IPS-18c (cell line): Measurements from ENCODE around the gene ABHD12.

ENCODE experiments used
- H3K4me3 ChIP-seq: 2 replicates; pipeline ENCODE4 v1.7.0; 2013; ENCODE audit warnings: low read depth, mild to moderate bottlenecking, low read length, moderate library complexity; ENCODE audit not compliant: insufficient read depth
- H3K9me3 ChIP-seq: one replicate; pipeline ENCODE4 v1.6.1; 2013; ENCODE audit warnings: mild to moderate bottlenecking, low read length, moderate library complexity; ENCODE audit not compliant: control insufficient read depth, insufficient read depth

Gene ABHD12

DNA sequence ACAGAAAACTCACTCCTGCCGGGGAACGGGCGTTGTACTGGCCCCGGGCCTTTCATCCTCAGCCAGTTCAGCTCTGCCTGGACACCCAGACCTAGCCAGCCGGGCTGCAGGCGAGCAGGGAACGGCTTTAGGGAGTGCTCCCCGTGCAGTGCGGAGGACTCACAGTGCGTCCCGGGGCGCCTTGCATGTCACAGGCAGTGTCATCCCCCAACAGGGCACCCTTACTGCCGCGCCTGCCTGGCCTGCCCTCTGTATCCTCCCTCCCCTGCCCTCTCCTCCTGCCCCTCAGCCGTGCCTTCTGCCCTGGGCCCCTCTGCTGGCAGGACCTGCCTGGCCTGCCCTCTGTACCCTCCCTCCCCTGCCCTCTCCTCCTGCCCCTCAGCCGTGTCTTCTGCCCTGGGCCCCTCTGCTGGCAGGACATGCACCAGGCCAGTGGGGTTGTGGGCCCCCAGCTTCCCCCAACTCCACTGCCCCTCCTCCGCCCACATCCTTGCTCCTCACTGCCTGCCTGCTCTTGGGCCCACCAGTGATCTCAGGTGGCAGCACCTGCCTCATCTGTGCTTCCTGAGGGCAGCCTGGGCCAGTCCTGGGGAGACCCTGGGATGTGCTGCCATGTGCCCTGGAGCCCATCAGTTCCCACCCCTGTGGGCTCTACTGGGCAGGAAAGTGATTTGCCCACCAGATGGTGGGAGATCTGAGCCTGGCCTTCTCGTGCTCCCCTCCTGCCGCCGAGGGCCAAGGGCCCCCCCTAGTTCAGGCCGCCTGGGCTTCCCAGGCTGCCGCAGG, 99.8 kb downstream of the ABHD12 start:
- H3K4me3 ChIP-seq, result no peak overlapping the region
- H3K9me3 ChIP-seq, result peaks cover 2% of the 10 kb centered on the region

- Histone ChIP-seq H3K9me3 (peaks cover 2% of the 10 kb centered on the region), H3K4me3 (no peak overlapping the region)
These were observed 100.6 kb downstream of the ABHD12 start for GRCh38 chr20:25289886-25290597.

- Histone ChIP-seq H3K9me3 (peaks cover 2% of the 10 kb centered on the region), H3K4me3 (no peak overlapping the region)
These were observed 102.1 kb downstream of the ABHD12 start for GRCh38 chr20:25288291-25289181.

DNA sequence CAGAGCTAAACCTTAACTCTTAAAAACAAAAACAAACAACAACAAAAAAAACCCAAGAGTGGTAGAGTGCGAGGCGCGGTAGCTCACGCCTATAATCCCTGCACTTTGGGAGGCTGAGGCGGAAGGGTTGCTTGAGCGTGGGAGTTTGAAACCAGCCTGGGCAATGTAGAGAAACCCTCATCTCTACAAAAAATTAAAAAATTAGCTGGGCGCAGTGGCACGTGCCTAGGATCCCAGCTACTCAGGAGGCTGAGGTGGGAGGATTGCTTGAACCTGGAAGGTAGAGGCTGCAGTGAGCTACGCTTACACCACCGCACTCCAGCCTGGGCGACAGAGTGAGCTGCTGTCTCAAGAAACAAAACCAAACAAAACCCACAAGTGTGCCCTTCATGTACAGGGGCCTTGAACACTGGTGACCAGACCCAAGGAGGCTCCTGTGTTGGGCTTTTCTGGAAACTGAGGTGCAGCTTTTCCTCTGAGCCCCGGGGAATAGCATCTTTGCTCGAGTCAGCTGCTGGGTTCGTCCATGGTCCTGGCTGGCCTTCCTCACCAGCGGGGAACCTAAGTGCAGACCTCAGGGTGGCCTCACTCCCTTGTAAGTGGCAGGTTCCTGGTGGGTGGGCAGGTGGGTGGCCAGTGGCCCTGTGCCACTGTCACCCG, 102.9 kb downstream of the ABHD12 start:
- H3K4me3 ChIP-seq, result no peak overlapping the region
- peaks cover 2% of the 10 kb centered on the region for H3K9me3 ChIP-seq

- peaks cover 2% of the 10 kb centered on the region for H3K9me3 ChIP-seq
- no peak overlapping the region for H3K4me3 ChIP-seq
These were observed 103.7 kb downstream of the ABHD12 start for GRCh38 chr20:25286917-25287316.

DNA sequence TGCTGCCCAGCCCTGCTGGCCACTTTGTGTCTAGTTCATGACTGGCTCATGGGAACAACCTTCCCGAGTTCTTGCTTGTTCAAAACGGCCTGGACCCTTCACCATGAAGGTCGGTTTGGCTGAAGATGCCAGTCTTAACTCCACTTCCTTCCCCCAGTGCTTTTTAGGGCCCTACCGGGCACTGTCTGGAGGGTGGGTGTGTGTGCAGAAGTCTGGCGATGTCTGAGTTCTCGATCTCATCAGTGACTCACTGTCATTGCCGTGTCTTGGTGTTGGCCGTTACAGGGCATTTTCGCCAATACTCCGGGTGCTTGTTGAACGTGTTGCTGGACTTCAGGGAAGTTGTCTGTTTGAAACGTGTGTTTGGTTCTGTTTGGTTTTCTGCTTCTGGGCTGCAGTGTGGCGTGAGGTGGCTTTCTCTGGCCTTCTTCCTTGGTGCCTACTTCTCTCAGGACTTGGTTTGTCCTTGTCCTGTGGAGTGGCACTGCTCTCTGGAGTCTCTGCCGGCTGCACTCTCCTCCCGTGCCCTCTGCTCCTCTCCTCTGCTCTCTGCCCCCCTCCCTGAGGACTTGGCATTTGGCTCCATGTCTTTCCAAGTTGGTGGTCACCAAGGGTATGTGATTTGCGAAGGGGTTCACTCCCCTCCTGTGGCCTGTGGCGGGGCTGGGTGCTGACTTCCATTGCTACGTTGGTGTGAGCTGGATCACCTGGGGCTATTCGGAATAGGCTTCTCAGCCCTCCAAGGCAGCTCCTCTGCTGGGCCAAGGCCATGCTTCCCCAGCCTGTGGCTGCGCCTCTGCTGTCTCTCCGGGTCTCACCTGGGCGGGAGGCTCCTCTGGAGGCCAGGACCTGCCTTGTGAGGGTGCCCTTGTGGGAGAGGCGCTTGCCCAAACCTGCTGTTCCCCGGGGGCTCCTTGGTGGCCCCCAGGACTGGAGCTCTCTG, 104.5 kb downstream of the ABHD12 start:
- Histone ChIP-seq H3K4me3 (no peak overlapping the region), H3K9me3 (peaks cover 2% of the 10 kb centered on the region)

DNA sequence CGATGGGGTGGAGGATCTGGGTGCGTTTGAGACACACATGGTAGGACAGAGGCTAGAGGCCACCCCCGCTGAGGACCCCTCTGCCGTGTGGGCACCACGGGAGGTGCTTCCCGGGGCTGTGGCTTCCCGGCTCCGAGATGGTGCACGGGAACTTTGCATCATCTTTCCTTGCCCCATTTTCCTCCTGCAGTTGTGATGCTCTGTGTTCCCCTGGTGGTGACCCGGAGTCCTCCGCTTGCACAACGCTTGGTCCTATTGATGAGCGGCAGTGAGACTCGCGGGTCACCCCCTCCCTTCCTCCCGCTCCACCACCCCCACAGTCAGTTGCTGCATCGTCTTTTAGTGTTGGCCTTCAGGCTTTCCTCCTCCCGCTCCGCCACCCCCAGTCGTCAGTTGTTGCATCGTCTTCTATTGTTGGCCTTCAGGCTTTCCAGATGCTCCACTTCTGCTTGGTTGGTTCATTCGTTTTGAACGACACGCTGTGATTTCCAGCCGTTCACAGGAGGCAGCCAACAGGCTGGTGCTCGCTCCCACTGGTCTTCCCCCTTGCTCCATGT, 105.5 kb downstream of the ABHD12 start:
- H3K9me3 ChIP-seq, result peaks cover 2% of the 10 kb centered on the region
- no peak overlapping the region for H3K4me3 ChIP-seq

DNA sequence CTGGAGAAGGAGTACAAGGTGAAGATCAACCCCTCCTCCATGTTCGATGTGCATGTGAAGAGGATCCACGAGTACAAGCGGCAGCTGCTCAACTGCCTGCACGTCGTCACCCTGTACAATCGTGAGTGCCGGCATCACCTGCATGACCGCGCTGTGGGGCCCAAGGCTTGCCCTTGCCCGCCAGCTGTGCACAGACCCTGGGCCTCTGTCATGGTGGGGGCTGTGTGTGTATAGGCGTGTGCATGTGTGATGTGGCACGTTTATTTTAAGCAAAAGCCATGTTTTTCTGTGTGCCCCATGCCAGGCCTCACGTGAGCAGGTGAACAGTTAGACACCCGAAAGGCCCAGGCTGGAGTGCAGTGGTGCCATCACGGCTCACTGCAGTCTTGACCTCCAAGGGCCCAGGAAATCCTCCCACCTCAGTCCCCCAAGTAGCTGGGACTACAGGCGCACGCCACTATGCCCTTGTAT, 106.5 kb downstream of the ABHD12 start:
- Histone ChIP-seq H3K4me3 (no peak overlapping the region), H3K9me3 (peaks cover 2% of the 10 kb centered on the region)

DNA sequence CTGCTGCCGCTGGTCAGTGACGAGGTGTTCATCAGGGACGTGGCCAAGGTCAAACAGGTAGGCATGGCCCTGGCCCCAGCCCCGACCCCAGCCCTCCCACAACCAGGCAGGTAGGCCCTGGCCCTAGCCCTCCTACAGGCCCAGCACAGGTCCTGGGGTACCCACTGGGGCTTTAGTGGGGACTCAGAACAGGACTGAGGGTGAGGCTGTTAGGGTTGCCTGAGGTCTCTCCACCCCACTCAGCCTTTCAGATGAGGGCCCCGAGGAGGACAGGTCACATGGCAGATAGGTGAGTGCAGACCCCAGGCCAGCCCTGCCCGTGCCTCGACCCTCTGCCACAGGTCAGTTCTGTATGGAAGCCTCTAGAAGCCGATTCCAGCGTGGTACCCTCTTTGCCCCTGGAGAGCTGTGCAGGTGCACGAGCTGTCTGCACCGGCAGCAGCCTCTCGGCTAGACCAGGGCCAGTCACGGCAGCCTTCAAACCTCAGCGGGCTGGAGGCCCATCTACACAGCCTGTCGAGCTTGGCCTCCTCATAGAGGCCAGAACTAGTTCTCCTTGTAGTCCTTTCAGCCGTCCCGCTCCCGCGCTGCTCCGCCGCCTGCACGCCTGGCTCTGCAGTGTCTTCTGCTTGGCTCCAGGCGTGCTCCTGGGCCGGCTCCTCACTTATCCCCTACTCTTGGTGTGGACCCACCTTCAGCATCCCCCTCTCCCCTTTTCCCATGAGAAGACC, 107.2 kb downstream of the ABHD12 start:
- H3K4me3 ChIP-seq, result no peak overlapping the region
- peaks cover 2% of the 10 kb centered on the region for H3K9me3 ChIP-seq

DNA sequence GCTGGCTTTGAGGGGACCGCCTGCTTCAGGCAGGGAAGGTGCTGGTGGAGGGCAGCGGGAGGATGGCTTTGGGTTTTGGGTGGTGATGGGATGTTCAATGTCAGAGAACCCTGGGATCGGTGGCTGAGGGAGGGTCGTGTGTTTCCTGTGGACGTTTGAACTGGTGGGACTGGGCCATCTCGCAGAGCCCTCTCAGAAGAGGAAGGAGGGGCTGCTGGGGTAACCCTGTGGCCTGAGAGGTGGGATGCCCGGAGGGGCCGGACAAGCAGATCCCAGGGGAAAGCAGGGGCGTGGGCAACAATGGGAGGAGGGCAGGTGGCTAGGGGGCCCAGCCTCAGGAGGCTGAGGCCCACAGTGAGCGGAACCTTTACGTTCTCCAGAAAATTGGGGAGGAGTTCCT, 107.8 kb downstream of the ABHD12 start:
- H3K9me3 ChIP-seq, result no peaks in the 10 kb centered on the region

GRCh38 chr20:25282034-25282781, 108.4 kb downstream of the ABHD12 start:
- Histone ChIP-seq H3K9me3 (no peaks in the 10 kb centered on the region), H3K4me3 (no peak overlapping the region)

More for the DNA sequence above, 107.8 kb downstream of the ABHD12 start:
- no peak overlapping the region for H3K4me3 ChIP-seq

DNA sequence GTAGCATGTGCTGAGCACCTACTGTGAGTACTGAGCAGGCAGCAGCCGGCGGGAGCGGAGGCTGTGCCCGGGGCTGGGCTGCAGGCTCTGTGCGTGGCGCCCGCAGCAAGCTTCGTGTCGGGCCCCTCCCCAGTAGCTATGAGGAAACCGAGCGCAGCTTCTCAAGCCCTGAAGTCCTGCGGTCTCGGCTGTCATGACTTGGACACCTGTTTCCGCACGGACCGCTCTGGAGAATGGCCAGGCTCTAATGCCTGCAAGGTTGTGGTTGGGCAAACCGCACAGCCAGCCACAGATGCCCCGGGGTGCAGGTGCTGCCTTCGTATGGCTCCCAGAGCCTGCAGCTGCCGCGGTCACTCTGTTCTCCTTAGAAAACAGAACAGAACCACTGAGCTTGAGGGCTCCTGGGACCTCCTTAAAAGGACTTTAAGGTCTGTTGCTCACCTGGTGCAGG, 109.1 kb downstream of the ABHD12 start:
- no peak overlapping the region for H3K4me3 ChIP-seq

DNA sequence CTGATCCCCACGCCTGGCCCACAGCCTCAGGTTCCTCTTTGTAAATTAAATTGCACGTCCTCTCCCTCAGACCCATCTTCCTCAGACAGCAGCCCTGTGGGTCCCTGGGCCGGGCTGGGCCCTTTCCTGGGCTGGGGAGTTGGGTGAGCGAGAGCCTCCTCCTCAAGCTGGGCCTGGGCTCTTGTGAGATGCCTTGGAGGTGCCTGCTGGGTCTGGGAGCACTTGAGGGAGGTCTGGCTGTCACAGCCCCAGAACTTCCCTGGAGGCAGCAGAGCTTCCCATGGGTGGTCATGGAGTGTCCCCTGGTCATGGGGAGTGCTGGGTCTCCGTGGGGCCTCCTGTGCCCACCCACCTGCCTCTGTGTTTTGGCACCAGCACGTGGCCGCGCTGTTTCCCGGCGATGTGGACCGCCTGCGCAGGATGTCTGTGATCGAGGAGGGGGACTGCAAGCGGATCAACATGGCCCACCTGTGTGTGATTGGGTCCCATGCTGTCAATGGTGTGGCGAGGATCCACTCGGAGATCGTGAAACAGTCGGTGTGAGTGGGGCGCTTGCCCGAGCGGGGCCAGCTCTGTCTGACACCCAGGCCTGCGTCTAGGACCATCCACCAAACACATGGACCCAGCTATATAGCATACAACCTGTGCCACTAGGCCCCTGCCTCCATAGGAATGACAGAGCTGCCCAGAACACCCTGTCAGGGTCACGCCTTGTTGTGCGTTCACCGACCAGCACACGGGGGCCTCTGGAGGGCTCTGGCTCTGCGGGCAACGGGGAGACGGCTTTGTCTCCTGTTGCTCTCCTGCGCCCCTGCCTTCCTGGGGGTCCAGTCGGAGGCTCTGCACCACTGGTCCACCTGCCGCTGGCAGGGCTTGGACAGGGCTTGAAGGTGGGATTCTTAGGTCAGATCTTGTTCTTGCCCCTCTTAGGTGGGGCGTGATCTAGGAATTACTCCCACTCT, 109.8 kb downstream of the ABHD12 start:
- no peak overlapping the region for H3K4me3 ChIP-seq
- no peaks in the 10 kb centered on the region for H3K9me3 ChIP-seq

More for the DNA sequence above, 109.1 kb downstream of the ABHD12 start:
- no peaks in the 10 kb centered on the region for H3K9me3 ChIP-seq
